ENCODE measurements around the gene HYAL2. TPM values are rescaled to one million over a fixed set of nuclear protein-coding genes. Genes with fewer than 3 reads are reported as not detected.

Gene HYAL2
- total and polyA plus RNA-seq, 9 of the 15 experiments (the other 6 are each of a cell fraction or from before 2014, with no cell fraction given) = 0.36 to 22.7 (median 11.4) TPM; not detected in 1

GRCh38 chr3:50319894-50320625 is 2.5 kb downstream of the HYAL2 start:
- BruUV-seq (replicated peaks) = no TSS peak

More at GRCh38 chr3:50319894-50320625, 2.5 kb downstream of the HYAL2 start:
- FAIRE-seq (peak; percentile 32), ATAC-seq (no peak), DNase-seq (ENCODE audit: extremely low read depth in 1 of 4, low spot score in 3 of 4) (no peak)
- ChIA-PET CTCF (ENCODE audit: low intra/inter-chr PET ratio) (no interaction called here), POLR2A (interaction anchor here (0.9 to 1.2 kb wide), 3 partner anchors 8 to 58 kb away, joined by 4 to 5 read pairs (median 4); partner anchors contain the start of gene TUSC2)
- 0 out of 2 replicates have a peak, but pooled peaks have one; percentile 2 for TF ChIP-seq ETV5 (CRISPR knock-in tag; IDR thresholded peaks at IDR 0.05; ENCODE audit: low read depth)
- TF ChIP-seq ETS2 (tag; IDR thresholded peaks at IDR 0.05; ENCODE audit: borderline replicate concordance, poor library complexity, severe bottlenecking) = no peak
- TF ChIP-seq ZKSCAN8 (CRISPR knock-in tag; IDR thresholded peaks at IDR 0.05) = no peak
- no peak for TF ChIP-seq ZBTB43 (CRISPR knock-in tag; IDR thresholded peaks at IDR 0.05)
- TF ChIP-seq CTCF (IDR thresholded peaks at IDR 0.05 in 2 of 3, conservative IDR thresholded peaks at IDR 0.05 in 1 of 3; ENCODE audit: insufficient read depth in 2 of 3, low read depth in 1 of 3, low read length in 3 of 3) = 0 out of 6 replicates have a peak, but pooled peaks of 2 of the 3 experiments have one; percentile 5 to 14
- no peak for TF ChIP-seq NR3C1 (CRISPR knock-in tag; IDR thresholded peaks at IDR 0.05)
- TF ChIP-seq ZBTB33 (CRISPR knock-in tag; IDR thresholded peaks at IDR 0.05) = peak; percentile 80; the same call in 1 of the 2 replicates
- Histone ChIP-seq H3K4me2 (ENCODE audit: insufficient read depth, low read length) (peak overlapping the region; percentile 90), H3K9me3 (replicated peaks; ENCODE audit: control insufficient read depth, insufficient read depth, low read depth, low read length) (no peaks in the 10 kb centered on the region), H3K79me2 (ENCODE audit: control insufficient read depth, insufficient read depth, low read length) (peaks cover 22% of the 10 kb centered on the region), H3K27me3 (ENCODE audit: control insufficient read depth in 2 of 2, insufficient read depth in 2 of 2, low read length in 2 of 2) (no peaks in the 10 kb centered on the region), H3K4me1 (replicated peaks in 1 of 2; ENCODE audit: control insufficient read depth in 2 of 2, insufficient read depth in 2 of 2, low read length in 2 of 2) (peaks cover 36 to 80% of the 10 kb centered on the region in 2 experiments), H3K4me3 (peak overlapping the region; percentile 81), H3K27ac (ENCODE audit: extremely low read depth, low read depth, low read length) (peak overlapping the region; percentile 100; the same call in 1 of the 3 replicates), H2AFZ (ENCODE audit: low read depth, low read length) (no peak overlapping the region), H3K36me3 (ENCODE audit: control insufficient read depth, insufficient read depth, low read length) (peaks cover 29% of the 10 kb centered on the region; the same call in 2 of the 3 replicates), H4K20me1 (replicated peaks; ENCODE audit: control insufficient read depth, insufficient read depth, low read length) (no peaks in the 10 kb centered on the region), H3K9ac (ENCODE audit: insufficient read depth in 1 of 2, low read depth in 2 of 2, low read length in 2 of 2) (peak overlapping the region; percentile 98), H3K9me1 (ENCODE audit: control insufficient read depth, insufficient read depth, low read length) (no peaks in the 10 kb centered on the region)
- intact Hi-C loops (cut with micrococcal nuclease) = no loop called here
- in situ Hi-C loops (cut with MboI) = no loop called here
- 76% methylated on average over 19 of the region's 29 CpGs for WGBS (ENCODE audit: insufficient coverage, low coverage, missing lambda C conversion rate)
